DMS153 treated with DMSO at 0.1 percent for 48 hours (cell line): Measurements from ENCODE around the gene POLR1E.
"Not testable (repeated sequence)": the region's sequence is repeated elsewhere in the genome, so short reads cannot be mapped to it uniquely, and the experiment has no call there.

Experiments used
- DNase-seq: peaks from one replicate; lab custom pipeline; 2025; ENCODE audit not compliant: unreplicated experiment; lab: John Stamatoyannopoulos, UW

Gene POLR1E

GRCh38 chr9:37499297-37499696 is 13.5 kb downstream of the POLR1E start:
- no peak for DNase-seq

GRCh38 chr9:37501957-37502596 is 16.3 kb downstream of the POLR1E start:
- no peak for DNase-seq

- no peak for DNase-seq
These were observed 18.0 kb downstream of the POLR1E start for GRCh38 chr9:37503736-37504135.

- DNase-seq, result no peak
These were observed 18.9 kb downstream of the POLR1E start for GRCh38 chr9:37504605-37505004.

GRCh38 chr9:37507566-37508134 is 21.9 kb downstream of the POLR1E start:
- no peak for DNase-seq

GRCh38 chr9:37508135-37508833 is 22.5 kb downstream of the POLR1E start:
- DNase-seq, result no peak

GRCh38 chr9:37508834-37509206 is 23.1 kb downstream of the POLR1E start:
- DNase-seq, result no peak

- DNase-seq, result no peak
These were observed 23.8 kb downstream of the POLR1E start for GRCh38 chr9:37509536-37509935.

- not testable (repeated sequence) for DNase-seq
These were observed 24.3 kb downstream of the POLR1E start for GRCh38 chr9:37510053-37510452.

- no peak for DNase-seq
These were observed 25.6 kb downstream of the POLR1E start for GRCh38 chr9:37511016-37512010.

- no peak for DNase-seq
These were observed 26.7 kb downstream of the POLR1E start for GRCh38 chr9:37512437-37512836.

GRCh38 chr9:37514415-37514814 is 28.7 kb downstream of the POLR1E start:
- DNase-seq, result not testable (repeated sequence)

GRCh38 chr9:37514999-37515398 is 29.3 kb downstream of the POLR1E start:
- DNase-seq, result no peak

- DNase-seq, result no peak
These were observed 30.0 kb downstream of the POLR1E start for GRCh38 chr9:37515620-37516258.

GRCh38 chr9:37517923-37518322 is 32.2 kb downstream of the POLR1E start:
- no peak for DNase-seq

- DNase-seq, result no peak
These were observed 34.9 kb downstream of the POLR1E start for GRCh38 chr9:37520641-37521040.

GRCh38 chr9:37521111-37521510 is 35.4 kb downstream of the POLR1E start:
- no peak for DNase-seq

- no peak for DNase-seq
These were observed 37.2 kb downstream of the POLR1E start for GRCh38 chr9:37522971-37523370.

- no peak for DNase-seq
These were observed 38.2 kb downstream of the POLR1E start for GRCh38 chr9:37523916-37524315.

- peak; percentile 93 for DNase-seq
These were observed 43.1 kb downstream of the POLR1E start for GRCh38 chr9:37528652-37529471.
